Vein endothelial cell (primary cell): ENCODE data around the gene CTXN3. TPM values are rescaled to one million over a fixed set of nuclear protein-coding genes. Genes with fewer than 3 reads are reported as not detected.

Experiments
- total RNA-seq: library from RNA; depleted of rRNA; stranded (reverse); fragments of >200 nt; gene quantifications from 2 replicates; pipeline ENCODE4 v1.2.3, GENCODE V29; 2012

The CTXN3 gene
- not detected in 2 replicates for total RNA-seq

DNA sequence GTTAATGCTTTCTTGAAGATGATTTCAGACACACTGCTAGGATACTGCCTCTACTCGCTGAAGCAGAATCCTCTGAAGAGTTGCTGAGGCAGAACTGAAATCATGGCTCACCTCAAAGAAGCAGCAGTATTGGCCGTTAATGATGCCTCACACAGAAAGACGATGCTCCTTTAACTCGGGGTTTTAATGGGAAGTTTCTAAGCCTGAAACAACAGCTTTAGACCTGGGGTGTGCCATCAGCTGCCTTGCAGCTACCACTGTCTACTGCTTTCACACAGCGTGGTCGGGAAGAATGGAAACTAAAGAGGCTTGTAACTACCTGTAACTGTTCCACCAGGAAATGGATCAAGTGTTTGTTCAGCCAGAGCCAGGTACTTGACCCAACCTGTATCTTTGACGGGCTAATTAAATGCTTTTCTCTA, at the start of gene CTXN3:
Gene CTXN3 (plus strand): TSS at position 65 of the 422 bp plus-strand sequence. CDS start 8,440 bp downstream, outside the sequence.

DNA sequence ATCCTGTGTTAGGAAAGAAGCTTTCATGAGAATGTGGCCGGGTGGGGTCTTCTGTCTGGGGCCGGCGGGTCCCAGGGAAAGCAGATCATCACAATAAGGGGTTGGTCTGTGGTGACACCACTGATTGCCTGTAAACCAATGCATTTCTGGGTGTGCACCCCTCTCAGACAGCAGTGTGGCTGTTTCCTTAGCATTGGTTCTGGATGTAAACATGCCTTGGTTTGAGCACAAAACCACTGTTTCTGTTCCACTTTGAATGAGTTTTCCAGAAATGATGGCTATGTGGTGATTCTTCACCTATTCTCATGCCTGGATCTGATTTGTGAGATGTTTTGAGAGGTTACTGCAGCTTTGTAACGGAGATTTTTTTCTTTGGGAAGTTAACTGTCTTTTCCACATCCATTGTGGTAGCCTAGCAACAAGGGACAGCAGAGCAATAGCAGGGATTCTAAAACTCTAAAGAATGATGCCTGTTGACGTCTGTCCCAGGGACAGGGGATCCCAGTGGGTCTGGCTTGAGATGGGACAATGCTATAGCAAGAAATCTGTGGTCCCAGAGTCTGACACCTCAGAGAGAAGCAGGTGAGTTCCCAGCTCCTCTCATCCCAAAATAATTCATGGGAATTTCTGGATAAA, 54.2 kb downstream of the CTXN3 start, which contains the start of gene CCDC192:
Gene CCDC192 (plus strand): TSS at position 466 of the 636 bp plus-strand sequence. CDS start 55 bp downstream, at position 521.

Other genes with a start within 250 kb of the CTXN3 start
- 58.8 and 65.3 TPM in 2 replicates for gene PRRC1, start 131.4 kb upstream of the CTXN3 start, total RNA-seq
- gene CCDC192, start 54.3 kb downstream of the CTXN3 start, total RNA-seq: not detected in 2 replicates